NCI-H510A (cell line): ENCODE results near the gene WWC2.
"Not testable (repeated sequence)": the region's sequence is repeated elsewhere in the genome, so short reads cannot be mapped to it uniquely, and the experiment has no call there.

Experiments used
- DNase-seq: peaks from one replicate; lab custom pipeline; 2025; lab: John Stamatoyannopoulos, UW

Gene WWC2

GRCh38 chr4:183142571-183143550 lies 43.8 kb downstream of the WWC2 start:
- no peak for DNase-seq

DNA sequence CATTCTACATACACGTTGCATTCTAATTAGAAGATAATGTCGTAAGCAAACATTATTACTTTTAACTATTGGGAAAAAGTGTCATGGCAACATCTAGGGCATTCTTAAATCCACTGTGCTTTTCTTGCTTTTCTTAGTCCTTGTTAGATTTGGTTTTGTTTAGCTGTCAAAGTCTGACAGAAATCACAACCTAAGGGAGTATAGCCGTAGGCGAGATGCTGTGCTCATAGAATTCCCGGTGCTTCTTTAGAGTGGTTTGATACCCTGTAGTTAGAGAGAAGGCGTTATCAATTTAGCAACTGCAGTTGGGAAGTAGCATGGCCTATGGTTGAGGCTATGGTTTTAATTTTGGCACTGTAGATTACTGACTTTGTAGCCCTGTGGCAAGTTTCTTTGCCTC lies 45.7 kb downstream of the WWC2 start:
- DNase-seq = no peak

- no peak for DNase-seq
Measured at GRCh38 chr4:183145773-183146172, 46.7 kb downstream of the WWC2 start.

DNA sequence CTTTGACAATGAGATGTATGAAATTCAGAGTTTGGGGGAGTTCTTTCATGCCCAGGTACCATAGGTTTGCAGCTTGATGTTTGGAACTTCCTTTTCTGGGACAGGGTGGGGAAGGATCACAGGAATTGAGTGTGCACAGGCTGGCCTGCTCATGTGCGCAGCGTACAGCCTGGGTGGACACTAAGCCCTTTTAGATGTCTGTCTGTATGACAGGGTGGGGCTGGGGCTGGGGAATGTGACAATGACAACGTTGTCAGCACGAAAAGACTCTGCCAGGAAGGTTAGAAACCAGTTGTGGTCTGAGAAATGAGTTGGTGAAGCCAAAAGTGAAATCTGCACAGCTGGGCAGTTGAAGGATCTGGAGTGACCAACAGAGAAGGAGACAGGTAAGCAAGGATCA lies 47.4 kb downstream of the WWC2 start:
- no peak for DNase-seq

GRCh38 chr4:183147196-183147595 lies 48.1 kb downstream of the WWC2 start:
- DNase-seq = no peak

- DNase-seq = no peak
Measured at GRCh38 chr4:183147983-183148382, 48.9 kb downstream of the WWC2 start.

DNA sequence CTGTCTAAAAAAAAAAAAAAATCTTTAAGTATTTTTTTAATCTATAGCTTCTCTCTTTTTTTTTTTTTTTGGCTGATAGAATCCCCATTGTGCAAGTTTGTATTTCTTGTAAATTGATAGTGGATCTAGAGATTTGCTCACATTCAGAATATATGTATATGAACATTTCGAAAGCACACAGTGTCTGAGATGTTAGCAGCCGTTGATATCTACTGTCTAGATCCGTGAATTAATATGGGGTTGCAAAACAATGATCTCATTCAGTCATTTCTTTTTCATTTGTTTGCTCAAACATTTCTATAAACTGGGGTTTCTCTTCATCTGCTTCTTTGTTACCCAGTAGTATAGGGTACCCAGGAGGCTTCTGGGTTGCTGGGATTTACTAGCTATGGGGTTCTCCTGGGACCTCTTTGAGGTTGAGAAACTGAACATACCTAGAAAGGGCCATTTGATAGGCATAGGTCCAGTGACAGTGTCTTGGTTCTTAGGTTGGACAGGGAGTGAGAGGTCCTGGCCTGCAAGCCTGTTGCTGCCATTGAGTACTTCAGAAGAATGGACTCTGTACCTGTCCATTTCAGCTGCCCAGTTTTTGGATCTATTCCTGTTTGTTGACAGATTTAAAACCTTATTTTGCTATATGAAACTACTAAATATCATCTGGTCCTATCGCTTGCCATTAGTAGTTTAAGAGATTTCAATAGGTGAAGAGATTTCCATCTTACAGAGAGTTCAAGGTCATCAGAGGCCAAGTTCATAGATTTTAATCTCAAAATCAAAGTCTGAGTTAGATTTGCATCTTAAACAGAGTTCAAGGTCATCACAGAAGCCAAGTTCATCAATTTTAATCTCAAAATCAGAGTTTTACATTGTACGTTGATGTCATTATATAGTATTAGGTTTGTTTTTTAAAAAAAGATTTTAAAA lies 50.8 kb downstream of the WWC2 start:
- DNase-seq = no peak

DNA sequence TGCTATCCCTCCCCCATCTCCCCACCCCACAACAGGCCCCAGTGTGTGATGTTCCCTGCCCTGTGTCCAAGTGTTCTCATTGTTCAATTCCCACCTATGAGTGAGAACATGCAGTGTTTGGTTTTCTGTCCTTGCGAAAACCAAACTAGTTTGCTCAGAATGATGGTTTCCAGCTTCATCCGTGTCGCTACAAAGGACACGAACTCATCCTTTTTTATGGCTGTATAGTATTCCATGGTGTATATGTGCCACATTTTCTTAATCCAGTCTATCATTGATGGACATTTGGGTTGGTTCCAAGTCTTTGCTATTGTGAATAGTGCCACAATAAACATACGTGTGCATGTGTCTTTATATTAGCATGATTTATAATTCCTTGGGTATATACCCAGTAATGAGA lies 51.6 kb downstream of the WWC2 start:
- not testable (repeated sequence) for DNase-seq

DNA sequence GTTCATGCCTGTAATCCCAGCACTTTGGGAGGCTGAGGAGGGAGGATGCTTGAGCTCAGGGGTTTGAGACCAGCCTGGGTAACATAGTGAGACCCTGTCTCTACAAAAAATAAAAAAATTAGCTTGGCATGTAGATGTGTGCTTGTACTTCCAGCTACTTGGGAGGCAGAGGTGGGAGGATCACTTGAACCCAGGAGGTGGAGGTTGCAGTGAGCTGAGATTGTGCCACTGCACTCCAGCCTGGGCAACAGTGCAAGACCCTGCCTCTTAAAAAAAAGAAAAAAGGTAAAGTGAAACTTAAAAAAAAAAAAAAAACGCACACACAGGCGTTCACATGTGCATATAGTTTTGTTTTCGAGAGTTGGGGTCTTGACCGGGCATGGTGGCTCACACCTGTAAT lies 53.2 kb downstream of the WWC2 start:
- DNase-seq = not testable (repeated sequence)

GRCh38 chr4:183153190-183153916 lies 54.3 kb downstream of the WWC2 start:
- no peak for DNase-seq

- DNase-seq = no peak
Measured at GRCh38 chr4:183154701-183155391, 55.8 kb downstream of the WWC2 start.

DNA sequence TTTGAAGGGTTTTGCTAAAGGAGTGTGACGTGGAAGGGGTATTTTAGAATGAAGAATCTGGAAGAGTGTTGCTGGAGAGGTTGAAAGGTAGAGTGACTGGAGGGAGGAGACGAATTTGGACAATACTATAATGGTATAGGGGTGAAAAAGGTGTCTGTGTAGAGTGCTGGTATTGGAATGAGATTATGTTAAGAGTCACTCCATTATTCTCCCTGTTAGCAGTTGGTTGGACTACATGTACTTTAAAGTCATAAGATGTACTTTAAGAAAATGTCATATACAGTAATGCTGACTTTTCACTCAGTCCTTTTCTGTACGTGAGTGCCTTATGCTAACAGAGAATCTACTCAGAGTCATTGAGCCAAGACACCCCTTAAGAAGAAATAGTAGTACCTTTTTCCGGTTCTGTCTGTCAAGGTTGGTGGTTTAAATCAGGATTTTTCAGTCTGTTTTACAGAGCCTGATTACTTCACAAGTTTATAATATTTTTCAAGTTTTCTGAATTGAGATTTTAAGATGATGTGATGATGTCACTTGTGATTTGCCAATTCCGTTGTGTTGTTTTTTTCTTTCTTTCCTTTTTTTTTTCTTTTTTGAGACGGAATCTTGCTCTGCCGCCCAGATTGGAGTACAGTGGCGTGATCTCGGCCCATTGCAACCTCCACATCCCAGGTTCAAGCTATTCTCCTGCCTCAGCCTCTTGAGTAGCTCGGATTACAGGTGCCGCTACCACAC lies 56.6 kb downstream of the WWC2 start:
- no peak for DNase-seq

DNA sequence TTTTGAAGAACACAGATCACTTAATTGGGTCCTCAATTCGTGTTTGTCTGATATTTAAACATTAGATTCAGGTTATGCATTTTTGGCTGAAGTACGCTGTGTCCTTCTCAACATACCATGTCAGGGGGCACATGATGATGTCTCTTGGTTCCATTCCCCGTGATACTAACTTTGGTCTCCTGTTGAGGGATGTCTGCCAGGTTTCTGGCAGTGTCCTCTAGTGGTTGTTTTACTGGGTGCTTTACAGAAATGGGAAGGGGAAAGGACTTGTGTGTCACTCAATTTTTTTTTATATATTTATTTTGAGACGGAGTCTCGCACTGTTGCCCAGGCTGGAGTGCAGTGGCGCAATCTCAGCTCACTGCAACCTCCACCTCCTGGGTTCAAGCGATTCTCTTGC lies 58.2 kb downstream of the WWC2 start:
- DNase-seq = no peak

DNA sequence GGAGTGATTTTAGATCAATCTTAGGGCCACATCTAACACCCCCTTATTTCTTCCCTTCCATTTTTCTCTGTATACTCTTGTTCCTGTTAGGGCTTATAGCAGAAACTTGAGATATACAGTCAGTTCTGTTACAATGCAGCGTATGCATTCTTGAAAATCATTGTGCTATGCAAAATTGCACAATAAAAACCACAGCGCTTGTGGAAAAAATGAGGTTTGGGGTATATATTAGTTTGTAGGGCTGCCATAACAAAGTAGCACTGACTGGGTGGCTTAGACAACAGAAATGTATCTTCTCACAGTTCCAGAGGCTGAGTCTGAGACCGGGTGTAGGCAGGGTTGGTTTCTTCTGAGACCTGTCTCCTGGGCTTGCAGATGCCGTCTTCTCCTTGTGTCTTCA lies 59.0 kb downstream of the WWC2 start:
- no peak for DNase-seq

- no peak for DNase-seq
Measured at GRCh38 chr4:183161630-183162029, 62.6 kb downstream of the WWC2 start.

DNA sequence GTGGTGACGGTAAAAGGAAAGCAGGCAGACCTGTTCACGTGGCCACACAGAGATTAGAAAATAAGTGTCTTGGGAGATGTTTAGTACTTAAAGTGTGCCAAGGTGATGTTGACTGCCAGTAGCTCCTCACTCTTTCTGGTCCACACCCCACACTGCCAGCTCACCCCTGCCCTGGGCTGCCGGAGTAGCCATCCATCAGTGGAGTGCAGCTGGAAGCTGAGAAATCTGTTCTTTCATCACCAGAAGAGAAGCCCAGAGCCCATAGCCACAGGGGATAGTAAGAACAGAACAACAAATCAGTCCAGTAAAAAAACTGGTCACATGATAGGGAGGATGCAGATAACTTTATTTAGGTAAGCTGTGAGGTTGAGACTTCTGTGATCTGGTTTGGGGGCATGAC lies 64.1 kb downstream of the WWC2 start:
- no peak for DNase-seq

DNA sequence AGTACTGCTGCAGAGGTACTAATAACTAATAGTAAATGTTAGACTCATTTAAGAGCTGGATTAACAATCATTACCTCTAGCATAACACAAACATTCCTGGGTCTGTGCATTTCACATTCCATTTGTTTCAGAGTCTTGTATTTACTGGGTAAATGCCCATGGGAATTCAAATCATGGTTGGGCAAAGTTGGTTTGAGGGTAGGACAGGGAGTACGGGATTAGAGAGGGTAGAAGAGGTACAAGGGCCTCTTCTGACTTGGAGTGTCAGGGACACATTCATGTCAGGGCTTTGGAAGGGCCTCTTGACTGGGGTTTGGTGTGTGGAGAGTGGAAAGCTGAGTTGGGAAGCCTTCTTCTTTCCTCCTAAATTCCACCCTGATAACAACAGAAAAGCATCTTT lies 65.9 kb downstream of the WWC2 start:
- no peak for DNase-seq

GRCh38 chr4:183165376-183165775 lies 66.3 kb downstream of the WWC2 start:
- DNase-seq = no peak

GRCh38 chr4:183170894-183171293 lies 71.8 kb downstream of the WWC2 start:
- no peak for DNase-seq

DNA sequence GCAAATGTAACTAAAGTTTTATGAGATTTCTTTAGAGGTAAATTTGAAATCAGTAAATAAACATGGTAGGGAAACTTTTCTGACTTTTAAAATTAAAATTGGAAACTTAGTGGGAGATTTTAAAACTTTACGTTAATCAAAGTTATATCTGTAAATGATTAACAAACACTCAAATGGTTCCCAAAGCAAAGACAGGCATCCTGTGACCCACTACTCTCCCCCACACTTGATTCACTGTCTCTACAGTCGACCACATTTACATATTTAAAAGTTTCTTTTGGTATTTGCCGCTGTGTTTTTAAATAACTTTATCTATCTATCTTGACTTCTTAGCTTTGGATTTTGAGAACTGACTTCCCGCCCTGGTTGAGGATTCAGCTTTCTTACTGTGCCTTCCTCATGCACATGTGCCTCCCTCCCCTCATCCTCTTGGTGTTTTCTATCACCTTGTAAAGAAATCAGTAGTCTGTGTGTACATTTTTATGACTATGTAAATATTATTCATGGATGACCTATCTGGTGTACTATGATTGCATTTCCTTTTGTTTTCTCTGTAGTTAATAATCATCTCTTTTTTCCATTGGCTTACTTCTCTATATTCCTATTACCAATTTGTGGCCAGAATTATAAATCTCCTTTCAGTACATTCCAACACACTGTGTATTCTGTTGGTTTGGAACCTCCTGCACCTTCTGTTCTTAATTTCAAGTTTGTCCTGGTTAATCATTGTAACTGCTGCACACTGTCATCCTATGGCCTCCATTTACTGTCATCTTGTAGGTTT lies 72.6 kb downstream of the WWC2 start:
- no peak for DNase-seq
